Measurements from ENCODE around the gene ZXDC.

Gene ZXDC

GRCh38 chr3:126464093-126464492, 11.6 kb downstream of the ZXDC start:
- DNase-seq (ENCODE audit: low spot score) (peak; percentile 21), ATAC-seq (ENCODE audit: low read depth) (no peak)
- TF ChIP-seq CTCF (IDR thresholded peaks at IDR 0.05; ENCODE audit: poor library complexity, severe bottlenecking), result no peak
- Histone ChIP-seq H3K36me3 (ENCODE audit: low read depth) (peaks cover 97% of the 10 kb centered on the region), H3K9me3 (ENCODE audit: severe bottlenecking) (no peaks in the 10 kb centered on the region), H3K4me1 (ENCODE audit: insufficient read depth, poor library complexity, severe bottlenecking) (no peaks in the 10 kb centered on the region), H3K27me3 (ENCODE audit: insufficient read depth, poor library complexity, severe bottlenecking) (no peaks in the 10 kb centered on the region), H3K27ac (ENCODE audit: poor library complexity, severe bottlenecking) (no peak overlapping the region), H3K4me3 (ENCODE audit: severe bottlenecking) (no peak overlapping the region)

GRCh38 chr3:126463521-126463920, 12.2 kb downstream of the ZXDC start:
- Histone ChIP-seq H3K36me3 (ENCODE audit: low read depth) (peaks cover 97% of the 10 kb centered on the region), H3K9me3 (ENCODE audit: severe bottlenecking) (no peaks in the 10 kb centered on the region), H3K27ac (ENCODE audit: poor library complexity, severe bottlenecking) (no peak overlapping the region), H3K4me1 (ENCODE audit: insufficient read depth, poor library complexity, severe bottlenecking) (no peaks in the 10 kb centered on the region), H3K27me3 (ENCODE audit: insufficient read depth, poor library complexity, severe bottlenecking) (no peaks in the 10 kb centered on the region), H3K4me3 (ENCODE audit: severe bottlenecking) (no peak overlapping the region)
- ATAC-seq (ENCODE audit: low read depth) (no peak), DNase-seq (ENCODE audit: low spot score) (no peak)
- TF ChIP-seq CTCF (IDR thresholded peaks at IDR 0.05; ENCODE audit: poor library complexity, severe bottlenecking), result no peak

- no peak overlapping the region for H3K27ac ChIP-seq (ENCODE audit: poor library complexity, severe bottlenecking)
- ATAC-seq (ENCODE audit: low read depth), result no peak
- H3K9me3 ChIP-seq (ENCODE audit: severe bottlenecking), result no peaks in the 10 kb centered on the region
- no peaks in the 10 kb centered on the region for H3K4me1 ChIP-seq (ENCODE audit: insufficient read depth, poor library complexity, severe bottlenecking)
- peaks cover 94% of the 10 kb centered on the region for H3K36me3 ChIP-seq (ENCODE audit: low read depth)
- no peak overlapping the region for H3K4me3 ChIP-seq (ENCODE audit: severe bottlenecking)
- no peak for TF ChIP-seq CTCF (IDR thresholded peaks at IDR 0.05; ENCODE audit: poor library complexity, severe bottlenecking)
- peak; percentile 23 for DNase-seq (ENCODE audit: low spot score)
- no peaks in the 10 kb centered on the region for H3K27me3 ChIP-seq (ENCODE audit: insufficient read depth, poor library complexity, severe bottlenecking)
These were observed 14.1 kb downstream of the ZXDC start for GRCh38 chr3:126461450-126462070.

GRCh38 chr3:126460381-126460780, 15.3 kb downstream of the ZXDC start:
- ATAC-seq (ENCODE audit: low read depth), result no peak
- DNase-seq (ENCODE audit: low spot score), result peak; percentile 26
- Histone ChIP-seq H3K27ac (ENCODE audit: poor library complexity, severe bottlenecking) (no peak overlapping the region), H3K36me3 (ENCODE audit: low read depth) (peaks cover 85% of the 10 kb centered on the region), H3K9me3 (ENCODE audit: severe bottlenecking) (no peaks in the 10 kb centered on the region), H3K27me3 (ENCODE audit: insufficient read depth, poor library complexity, severe bottlenecking) (no peaks in the 10 kb centered on the region), H3K4me3 (ENCODE audit: severe bottlenecking) (no peak overlapping the region), H3K4me1 (ENCODE audit: insufficient read depth, poor library complexity, severe bottlenecking) (no peaks in the 10 kb centered on the region)
- TF ChIP-seq CTCF (IDR thresholded peaks at IDR 0.05; ENCODE audit: poor library complexity, severe bottlenecking), result no peak

GRCh38 chr3:126459763-126460127, 15.9 kb downstream of the ZXDC start:
- H3K36me3 ChIP-seq (ENCODE audit: low read depth), result peaks cover 85% of the 10 kb centered on the region
- DNase-seq (ENCODE audit: low spot score), result peak; percentile 6
- no peaks in the 10 kb centered on the region for H3K4me1 ChIP-seq (ENCODE audit: insufficient read depth, poor library complexity, severe bottlenecking)
- ATAC-seq (ENCODE audit: low read depth), result no peak
- no peak for TF ChIP-seq CTCF (IDR thresholded peaks at IDR 0.05; ENCODE audit: poor library complexity, severe bottlenecking)
- H3K27ac ChIP-seq (ENCODE audit: poor library complexity, severe bottlenecking), result no peak overlapping the region
- no peak overlapping the region for H3K4me3 ChIP-seq (ENCODE audit: severe bottlenecking)
- no peaks in the 10 kb centered on the region for H3K9me3 ChIP-seq (ENCODE audit: severe bottlenecking)
- no peaks in the 10 kb centered on the region for H3K27me3 ChIP-seq (ENCODE audit: insufficient read depth, poor library complexity, severe bottlenecking)

All from RWPE2 (cell line).